NT2/D1 (cell line): Measurements from ENCODE around the gene AFF1.

Experiments used
- SUZ12 ChIP-seq: IDR thresholded peaks from 2 replicates; pipeline ENCODE4 v1.6.1; 2011; ENCODE audit not compliant: insufficient read length, insufficient read depth; ENCODE audit errors: extremely low read depth
- YY1 ChIP-seq: IDR thresholded peaks from 2 replicates; pipeline ENCODE4 v1.6.1; 2011; ENCODE audit not compliant: insufficient read length, insufficient read depth
- ZNF274 ChIP-seq: IDR thresholded peaks from 2 replicates; pipeline ENCODE4 v1.6.1; 2011; ENCODE audit warnings: mild to moderate bottlenecking, low read depth, low read length

- TF ChIP-seq YY1, result no peak
- no peak for TF ChIP-seq ZNF274
- no peak for TF ChIP-seq SUZ12
Measured at GRCh38 chr4:87133183-87133582, 198.4 kb downstream of the AFF1 start.
